ENCODE data around the gene UBXN6.

GRCh38 chr19:4436231-4436630 lies 21.4 kb downstream of the UBXN6 start:
- TF ChIP-seq CTCF (IDR thresholded peaks at IDR 0.05; ENCODE audit: control extremely low read depth in 1 of 3, insufficient read depth in 1 of 3, low read depth in 1 of 3, low read length in 3 of 3) (no peak), CTBP2 (IDR thresholded peaks at IDR 0.05; ENCODE audit: borderline replicate concordance, insufficient read depth, insufficient read length, low read length) (no peak), BRCA1 (IDR thresholded peaks at IDR 0.05; ENCODE audit: low read depth, low read length) (no peak), POLR2AphosphoS5 (IDR thresholded peaks at IDR 0.05; ENCODE audit: low read depth, low read length) (no peak), TEAD4 (IDR thresholded peaks at IDR 0.05; ENCODE audit: low read depth, low read length) (no peak), CEBPB (IDR thresholded peaks at IDR 0.05; ENCODE audit: low read depth, low read length) (no peak), POLR2A (IDR thresholded peaks at IDR 0.05; ENCODE audit: control extremely low read depth in 1 of 2, low read depth in 2 of 2, low read length in 2 of 2) (no peak), USF2 (IDR thresholded peaks at IDR 0.05; ENCODE audit: low read length) (no peak), HDAC6 (IDR thresholded peaks at IDR 0.05; ENCODE audit: low read depth, low read length) (no peak), TCF12 (IDR thresholded peaks at IDR 0.05; ENCODE audit: low read depth, low read length) (no peak), EZH2 (IDR thresholded peaks at IDR 0.05; ENCODE audit: low read depth, low read length, severe bottlenecking) (no peak), SP1 (IDR thresholded peaks at IDR 0.05; ENCODE audit: low read depth, low read length) (no peak), EP300 (IDR thresholded peaks at IDR 0.05; ENCODE audit: borderline replicate concordance in 1 of 2, low read depth in 2 of 2, low read length in 2 of 2) (no peak)
